ENCODE data around the gene TSNAX. TPM values are rescaled to one million over a fixed set of nuclear protein-coding genes. Genes with fewer than 3 reads are reported as not detected.

Gene TSNAX
- total RNA-seq, 1 experiment from 2014 or later, result 76.3 TPM

DNA sequence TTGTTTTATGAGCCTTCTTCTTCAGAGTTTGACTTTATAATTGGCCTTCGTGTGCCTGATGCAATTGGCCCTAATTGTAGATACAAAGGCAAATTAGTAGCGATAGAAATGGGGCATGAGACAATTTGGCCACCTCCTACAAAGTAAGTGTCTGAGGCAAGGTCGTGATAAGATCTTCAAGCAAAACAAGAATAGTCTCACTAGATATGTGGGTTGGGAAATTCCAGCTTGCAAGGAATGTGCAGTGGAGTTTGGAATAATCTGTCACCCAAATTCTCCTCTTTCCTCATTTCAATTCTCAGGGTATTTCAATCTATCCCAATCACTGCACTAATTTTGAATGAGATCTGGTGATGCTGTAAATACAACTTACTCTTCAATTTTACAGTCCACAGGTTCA, 11.4 kb upstream of the TSNAX start:
- DNase-seq (ENCODE audit: extremely low read depth, low read depth), result no peak

DNA sequence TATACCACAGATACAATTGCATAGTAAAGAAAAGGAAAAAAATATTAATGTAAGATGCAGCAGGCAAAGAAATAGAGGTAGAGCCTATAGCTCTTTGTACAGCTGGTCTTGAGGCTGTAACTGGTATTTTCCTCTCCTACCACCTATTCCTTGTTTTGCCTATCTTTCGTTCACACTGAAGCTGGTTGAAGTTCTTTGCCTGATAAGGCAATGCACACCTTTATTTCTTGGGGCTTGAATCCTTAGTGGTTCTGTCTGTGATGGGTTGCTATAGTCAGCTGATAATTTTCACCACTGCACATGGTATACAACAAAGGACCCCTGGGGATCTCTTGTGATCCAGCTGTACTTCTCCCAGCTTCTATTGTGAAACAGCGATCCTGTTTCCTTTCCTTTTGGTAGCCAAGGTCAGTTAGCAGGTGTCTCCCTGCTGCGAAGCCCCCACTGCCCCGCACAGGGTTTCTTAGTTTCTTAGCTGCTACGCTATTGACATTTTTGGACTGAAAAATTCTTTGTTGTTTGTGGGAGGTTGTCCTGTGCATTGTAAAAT, 9.9 kb upstream of the TSNAX start:
- DNase-seq (ENCODE audit: extremely low read depth, low read depth), result no peak

DNA sequence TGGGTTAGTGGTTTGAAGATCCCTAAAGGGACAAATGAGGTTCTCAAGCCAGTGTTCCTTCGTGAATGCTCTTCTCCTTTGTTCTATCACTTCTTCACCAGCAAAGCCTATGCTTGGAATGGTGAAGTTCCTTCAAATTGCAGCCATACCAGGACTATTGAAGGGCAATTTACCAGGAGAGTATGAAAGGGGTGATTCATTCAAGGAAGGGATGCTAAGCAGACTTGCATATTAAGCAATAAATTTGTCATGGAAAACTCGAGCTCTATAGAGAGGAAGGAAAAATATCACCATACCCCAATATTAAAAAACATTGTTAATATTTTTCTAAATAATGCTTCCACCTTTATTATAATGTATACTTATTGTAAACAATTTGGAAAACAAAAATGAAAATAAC, 9.3 kb upstream of the TSNAX start:
- no peak for DNase-seq (ENCODE audit: extremely low read depth, low read depth)

DNA sequence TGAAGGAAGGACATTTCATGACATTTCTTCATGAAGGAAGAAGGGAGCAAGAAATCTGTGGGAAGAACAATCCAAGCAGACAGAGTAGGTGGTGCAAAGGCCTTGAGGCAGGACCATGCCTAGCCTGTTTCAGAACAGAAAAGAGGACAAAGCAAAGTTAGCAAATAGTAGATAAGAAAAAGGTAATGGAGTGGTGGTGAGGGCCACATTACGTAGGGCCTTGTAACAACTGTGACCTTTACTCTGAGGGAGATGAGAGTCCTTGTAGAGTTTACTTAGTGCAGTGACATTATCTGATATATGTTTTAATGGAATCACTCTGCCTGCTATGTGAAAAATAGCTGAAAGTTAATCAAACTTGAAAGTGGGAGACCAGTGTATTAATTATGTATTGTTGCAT, 6.4 kb upstream of the TSNAX start:
- DNase-seq (ENCODE audit: extremely low read depth, low read depth), result no peak

DNA sequence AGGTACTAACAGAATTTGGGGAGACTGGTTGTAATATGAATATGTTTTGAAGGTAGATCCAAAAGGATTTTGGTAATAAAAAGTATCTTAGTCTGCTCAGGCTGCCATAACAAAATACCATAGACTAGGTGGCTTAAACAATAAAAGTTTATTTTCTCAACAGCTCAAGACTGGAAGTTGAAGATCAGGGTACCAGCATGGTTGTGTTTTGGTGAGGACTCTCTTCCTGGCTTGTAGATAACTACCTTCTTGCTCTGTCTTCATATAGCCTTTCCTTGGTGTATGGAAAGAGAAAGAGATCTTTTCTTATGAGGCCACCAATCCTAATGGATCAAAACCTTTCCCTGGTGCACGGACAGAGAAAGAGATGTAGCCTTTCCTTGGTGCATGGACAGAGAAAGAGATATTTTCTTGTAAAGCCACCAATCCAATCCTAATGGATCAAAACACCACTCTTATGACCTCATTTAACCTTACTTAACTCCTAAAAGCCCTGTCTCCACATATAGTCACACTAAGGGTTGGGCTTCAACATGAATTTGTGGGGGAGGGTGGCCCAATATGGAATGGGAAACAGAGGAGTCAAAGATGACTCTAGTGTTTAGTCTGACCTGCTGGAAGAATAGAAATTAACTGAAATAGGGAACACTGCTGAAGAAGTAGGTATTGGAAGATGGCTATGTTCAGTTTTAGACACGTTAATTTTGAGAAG, 5.4 kb upstream of the TSNAX start:
- no peak for DNase-seq (ENCODE audit: extremely low read depth, low read depth)

DNA sequence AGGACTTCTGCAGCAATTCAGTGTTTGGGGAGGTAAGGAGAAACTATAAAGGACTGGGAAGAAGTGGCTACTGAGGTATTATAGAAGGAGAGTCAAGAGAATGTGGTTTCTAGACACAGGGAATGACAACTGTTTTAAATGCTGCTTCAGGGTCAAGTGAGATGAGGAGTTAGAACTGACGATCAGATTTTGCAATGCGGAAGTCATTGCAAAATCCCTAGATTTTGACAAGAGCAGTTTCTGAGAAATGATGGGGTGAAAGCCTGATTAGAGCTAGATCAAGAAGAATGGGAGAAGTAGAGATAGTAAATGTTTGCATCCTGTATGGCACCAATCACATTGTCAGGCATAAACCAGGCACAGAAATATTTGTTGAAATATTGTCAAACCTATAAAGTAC, 4.7 kb upstream of the TSNAX start:
- no peak for DNase-seq (ENCODE audit: extremely low read depth, low read depth)

DNA sequence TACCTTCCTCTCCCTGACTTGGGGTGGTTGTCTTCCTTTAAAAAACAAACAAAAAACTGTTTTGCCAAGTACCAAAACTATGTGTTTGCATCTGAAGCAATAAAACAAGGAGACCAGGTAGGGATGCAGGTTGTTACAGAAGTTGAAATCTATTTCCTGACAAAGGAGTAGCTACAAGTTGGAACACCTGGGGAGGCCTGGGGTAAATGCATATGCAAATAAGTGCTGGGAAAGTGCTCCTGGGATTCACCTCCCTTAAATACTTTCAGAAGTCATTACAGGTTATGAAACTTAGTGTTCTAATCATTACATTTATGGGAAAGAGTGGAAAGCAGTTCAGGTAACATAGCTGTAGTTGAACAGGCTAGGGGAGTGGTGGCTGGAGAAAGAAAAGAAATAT, 1.9 kb upstream of the TSNAX start:
- no peak for DNase-seq (ENCODE audit: extremely low read depth, low read depth)

DNA sequence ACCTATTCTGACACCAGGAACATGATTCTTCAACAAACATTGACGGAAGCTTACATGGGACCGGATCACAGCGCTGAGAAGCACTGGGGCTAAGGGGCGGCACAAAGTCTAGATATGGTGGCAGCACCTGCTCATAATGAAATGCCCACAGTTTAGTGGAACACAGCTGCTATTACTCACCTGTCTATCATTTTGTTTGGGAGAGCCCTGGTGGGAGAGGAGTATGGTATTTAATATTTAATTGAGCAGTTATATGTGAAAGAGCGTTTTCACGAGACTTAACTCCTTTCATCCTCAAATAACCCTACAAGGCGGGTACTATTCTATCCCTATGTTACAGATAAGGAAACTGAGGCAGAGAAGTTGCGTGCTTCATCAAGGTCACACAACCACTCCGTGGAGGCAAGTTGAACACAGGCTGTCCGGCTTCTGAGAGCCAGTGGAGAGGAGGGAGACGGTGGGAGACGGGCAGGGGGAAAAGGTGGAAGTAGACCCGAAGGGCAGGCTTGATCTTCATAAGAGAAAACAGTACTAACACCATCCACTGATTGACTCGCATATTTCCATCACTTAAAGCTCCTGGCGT, 790 bp upstream of the TSNAX start:
- DNase-seq (ENCODE audit: extremely low read depth, low read depth), result no peak

DNA sequence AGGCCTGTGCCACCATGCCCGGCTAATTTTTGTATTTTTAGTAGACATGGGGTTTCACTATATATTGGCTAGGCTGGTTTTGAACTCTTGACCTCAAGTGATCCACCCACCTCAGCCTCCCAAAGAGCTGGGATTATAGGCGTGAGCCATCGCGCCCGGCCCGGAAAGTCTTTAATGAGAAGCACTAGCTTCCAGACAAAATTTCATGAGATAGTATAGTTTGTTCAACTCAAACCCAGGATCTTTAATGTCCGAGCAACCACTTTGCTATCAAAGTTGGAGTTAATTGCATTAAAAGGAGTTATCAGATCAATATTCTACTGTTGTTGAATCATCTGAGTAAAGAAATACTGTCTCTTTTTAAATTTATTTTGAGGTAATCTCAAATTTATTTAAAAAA, 4.8 kb downstream of the TSNAX start:
- DNase-seq (ENCODE audit: extremely low read depth, low read depth), result no peak

DNA sequence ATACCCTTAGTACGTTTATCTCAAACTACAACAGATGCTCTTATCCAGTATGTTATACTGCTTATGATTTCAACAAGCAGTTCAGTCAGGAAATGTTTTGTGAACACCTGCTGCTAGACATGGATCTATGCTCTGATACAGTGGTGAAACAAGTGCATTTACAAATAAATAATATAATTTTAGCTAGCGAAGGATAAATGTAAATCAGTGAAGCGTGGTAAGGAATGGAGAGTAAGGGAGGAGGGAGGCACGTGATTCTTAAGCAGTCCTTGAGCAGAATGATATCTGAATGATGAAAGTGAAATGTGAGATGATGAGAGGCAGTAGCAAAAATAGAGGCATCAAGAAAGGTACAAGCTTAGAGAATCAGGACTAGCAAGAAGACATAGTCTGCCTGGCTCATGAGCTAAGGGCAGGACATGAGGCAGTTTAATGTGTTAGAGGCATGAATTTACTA, 6.3 kb downstream of the TSNAX start:
- DNase-seq (ENCODE audit: extremely low read depth, low read depth), result no peak

DNA sequence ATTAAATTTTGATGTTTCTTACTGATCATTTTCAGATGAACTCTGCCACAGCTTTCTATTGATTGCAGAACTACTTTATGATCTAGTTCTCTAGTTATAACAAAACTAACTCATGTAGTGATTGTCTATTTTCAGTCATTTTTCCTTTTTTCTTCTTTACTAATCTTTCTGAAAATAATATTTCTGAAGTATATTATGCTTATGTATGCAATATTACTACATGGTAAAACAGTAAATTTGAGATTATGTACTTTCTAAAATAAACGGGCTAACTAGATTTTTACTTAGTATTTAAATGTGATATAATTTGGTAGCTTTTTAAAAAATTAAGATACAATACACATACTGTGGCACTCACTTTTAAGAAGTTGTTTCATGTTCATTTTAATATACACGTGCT, 7.6 kb downstream of the TSNAX start:
- DNase-seq (ENCODE audit: extremely low read depth, low read depth), result no peak

DNA sequence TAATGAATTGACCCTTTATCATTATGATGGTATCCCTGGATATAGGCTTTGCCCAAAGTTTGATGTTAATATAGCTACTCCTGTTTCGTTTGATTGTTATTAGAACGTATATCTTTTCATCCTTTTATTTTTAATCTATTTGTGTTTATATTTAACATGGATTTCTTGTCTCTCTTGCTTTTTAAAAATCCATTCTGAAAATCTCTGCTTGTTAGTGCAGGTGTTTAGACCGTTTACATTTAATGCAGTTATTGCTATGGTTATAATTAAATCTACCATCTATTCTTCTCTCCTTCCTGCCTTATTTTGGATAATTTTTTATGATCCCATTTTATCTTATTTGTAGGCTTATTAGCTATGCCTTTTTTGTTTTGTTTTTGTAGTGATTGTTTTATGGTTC, 12.4 kb downstream of the TSNAX start:
- no peak for DNase-seq (ENCODE audit: extremely low read depth, low read depth)

DNA sequence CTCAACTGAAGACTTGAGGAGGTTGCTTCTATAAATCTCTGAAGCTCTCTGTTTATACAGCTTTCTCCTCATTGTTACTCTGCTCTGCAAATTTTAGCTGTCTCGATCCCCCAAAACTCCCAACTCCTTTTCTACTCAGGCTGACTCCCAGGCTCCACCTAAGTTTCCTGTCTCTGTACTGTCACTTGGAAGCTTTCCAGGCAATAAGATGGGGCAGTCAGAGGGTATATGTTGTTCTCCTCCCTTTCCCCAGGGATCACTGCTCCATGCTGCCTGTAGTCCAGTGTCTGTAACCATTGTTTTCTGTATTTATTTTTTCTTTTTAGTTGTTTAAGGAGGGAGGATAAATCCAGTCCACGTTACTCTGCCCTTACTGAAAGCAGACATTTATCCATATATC, 13.4 kb downstream of the TSNAX start:
- DNase-seq (ENCODE audit: extremely low read depth, low read depth), result no peak

DNA sequence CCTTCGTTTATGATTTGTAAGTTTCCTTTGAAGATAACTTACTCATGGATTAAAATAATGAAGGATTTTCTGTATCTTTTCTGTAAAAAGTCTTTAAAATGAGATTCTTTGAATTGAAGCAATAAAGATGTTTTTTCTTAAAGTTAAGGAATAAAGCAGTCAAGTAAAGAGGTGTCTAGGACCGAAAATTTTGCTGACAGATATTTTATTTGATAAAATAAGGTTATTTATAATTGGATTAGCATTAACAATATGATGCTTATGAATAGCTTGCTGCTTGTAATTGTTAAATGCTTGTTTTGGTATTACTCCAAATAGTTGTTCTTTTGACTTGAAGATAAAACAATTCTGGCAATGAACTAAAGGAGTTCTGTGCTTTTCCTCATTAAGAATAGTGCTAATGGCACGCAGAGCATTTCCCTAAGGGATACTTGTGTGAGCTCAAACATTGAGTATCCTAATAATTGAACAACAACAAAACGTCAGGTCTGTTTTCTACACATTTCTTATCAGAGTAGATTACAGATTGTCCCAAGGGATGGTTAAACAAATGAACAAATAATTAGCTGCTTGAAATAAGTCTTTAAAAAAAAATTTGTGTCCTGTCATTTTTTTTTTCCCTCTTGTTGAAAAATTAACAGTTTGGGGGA, 16.6 kb downstream of the TSNAX start:
- no peak for DNase-seq (ENCODE audit: extremely low read depth, low read depth)

DNA sequence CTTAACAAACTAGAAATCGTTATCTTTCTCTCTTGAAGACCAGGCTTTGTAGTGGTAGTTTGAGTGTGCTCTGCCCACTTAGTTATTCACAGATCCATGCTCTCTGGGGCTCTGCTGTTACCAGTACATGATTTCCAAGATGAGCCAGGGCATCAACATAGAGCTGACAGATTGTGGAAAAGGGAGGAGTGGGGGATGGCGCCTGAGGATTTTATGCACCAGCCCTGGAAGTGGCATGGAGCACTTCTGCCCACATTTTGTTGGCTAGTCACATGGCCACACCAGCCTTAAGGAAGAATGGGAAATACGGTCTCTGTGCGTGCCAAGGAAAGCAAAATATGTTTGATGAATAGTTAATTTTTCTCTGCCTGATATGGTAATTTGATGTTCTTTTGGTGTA, 18.2 kb downstream of the TSNAX start:
- no peak for DNase-seq (ENCODE audit: extremely low read depth, low read depth)

DNA sequence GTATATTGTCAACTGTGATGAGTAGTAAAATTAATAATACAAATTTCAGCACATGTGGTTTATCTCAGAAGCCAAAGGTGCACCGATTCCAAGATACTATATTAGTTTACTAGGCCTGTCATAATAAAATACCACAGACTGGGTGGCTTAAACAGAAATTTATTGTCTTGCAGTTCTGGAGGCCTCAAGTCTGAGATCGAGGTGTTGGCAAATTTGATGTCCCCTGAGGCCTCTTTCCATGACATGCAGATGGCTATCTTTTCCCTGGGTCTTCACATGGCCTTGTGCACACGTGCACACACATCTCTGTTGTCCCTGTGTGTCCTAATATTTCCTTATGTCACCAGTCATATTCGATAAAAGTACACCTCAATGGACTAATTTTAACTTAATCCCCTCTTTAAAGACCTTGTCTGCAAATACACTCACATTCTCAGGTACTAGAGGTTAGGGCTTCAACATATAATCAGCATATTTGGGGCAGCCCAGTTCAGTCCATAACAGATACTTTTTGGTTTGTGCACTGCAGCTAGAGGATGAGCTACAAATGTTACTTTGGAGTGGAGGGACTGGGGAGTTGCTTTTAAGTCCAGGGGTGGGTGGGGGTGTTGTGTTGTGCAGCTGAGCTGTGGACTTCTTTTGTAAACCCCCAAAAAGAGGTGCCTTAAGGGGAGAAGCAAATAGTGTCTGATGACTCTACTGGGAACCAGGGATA, 21.4 kb downstream of the TSNAX start:
- no peak for DNase-seq (ENCODE audit: extremely low read depth, low read depth)

DNA sequence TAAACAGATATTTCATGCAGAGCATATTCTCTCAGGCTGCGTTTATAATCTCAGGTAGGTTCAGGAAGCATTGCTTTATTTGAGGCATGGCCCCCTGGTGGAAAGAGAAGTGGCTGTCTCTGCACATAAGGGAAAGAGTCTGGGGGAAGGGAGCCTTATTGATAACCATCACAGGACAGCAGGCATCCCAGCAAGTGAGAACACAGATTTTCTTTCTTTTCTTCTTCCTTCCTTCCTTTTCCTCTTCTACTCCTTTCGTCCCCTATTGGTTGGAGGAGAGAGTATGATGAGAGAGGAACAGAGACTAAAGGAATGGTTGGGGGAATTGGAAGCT, 21.9 kb downstream of the TSNAX start:
- DNase-seq (ENCODE audit: extremely low read depth, low read depth), result peak; percentile 7

DNA sequence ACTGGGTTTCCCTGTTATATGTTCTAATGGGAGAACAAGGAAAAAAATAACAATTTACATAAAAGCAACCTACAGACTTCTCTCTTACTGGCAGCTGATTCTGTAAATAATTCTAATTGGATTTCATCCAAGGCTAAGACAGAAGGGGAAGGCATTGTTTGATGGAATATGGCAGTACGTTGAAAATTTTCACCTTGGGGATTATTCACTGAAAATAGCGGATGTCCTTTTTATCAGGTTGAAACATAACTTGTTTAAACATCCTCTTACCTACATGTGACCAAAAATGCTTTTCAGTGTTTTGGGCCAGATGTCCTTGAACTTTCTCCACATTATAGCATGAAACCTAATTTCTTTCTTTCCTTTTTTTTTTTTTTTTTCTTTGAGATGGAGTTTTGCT, 24.9 kb downstream of the TSNAX start:
- no peak for DNase-seq (ENCODE audit: extremely low read depth, low read depth)

DNA sequence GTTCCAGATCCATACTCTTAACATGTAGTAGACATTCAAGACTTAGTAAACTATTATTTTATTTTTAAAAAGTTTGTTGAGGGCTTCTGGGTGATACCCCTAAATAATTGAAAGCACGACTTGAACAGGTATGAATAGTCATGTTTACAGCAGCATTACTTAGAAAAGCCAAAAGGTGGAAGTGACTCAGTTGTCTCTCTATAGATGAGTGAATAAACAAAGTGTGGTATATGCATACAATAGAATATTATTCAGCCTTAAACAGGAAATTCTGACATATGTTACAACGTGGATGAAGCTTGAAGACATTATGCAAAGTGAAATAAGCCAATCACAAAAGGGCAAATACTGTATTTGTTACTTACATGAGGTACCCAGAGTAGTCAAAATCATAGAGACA, 26.5 kb downstream of the TSNAX start:
- DNase-seq (ENCODE audit: extremely low read depth, low read depth), result no peak

DNA sequence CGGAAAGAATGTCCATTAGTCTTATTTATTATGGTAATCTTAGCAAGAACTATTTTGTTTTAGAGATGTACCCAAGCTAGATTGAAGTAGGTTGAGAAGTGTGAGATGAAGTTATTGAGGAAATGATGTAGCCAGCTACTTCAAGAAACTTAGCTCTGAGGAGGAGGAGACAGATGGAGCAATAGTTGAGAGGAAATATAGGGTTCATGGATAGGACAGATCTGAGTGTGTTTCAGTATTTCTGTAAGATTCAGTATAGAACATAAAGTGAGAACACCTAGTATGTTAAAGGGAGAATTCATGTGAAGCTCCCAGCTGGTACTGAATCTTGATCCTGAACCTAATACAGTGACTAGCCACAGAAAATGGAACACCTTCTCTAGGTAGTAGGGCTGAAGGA, 28.9 kb downstream of the TSNAX start:
- DNase-seq (ENCODE audit: extremely low read depth, low read depth), result no peak

DNA sequence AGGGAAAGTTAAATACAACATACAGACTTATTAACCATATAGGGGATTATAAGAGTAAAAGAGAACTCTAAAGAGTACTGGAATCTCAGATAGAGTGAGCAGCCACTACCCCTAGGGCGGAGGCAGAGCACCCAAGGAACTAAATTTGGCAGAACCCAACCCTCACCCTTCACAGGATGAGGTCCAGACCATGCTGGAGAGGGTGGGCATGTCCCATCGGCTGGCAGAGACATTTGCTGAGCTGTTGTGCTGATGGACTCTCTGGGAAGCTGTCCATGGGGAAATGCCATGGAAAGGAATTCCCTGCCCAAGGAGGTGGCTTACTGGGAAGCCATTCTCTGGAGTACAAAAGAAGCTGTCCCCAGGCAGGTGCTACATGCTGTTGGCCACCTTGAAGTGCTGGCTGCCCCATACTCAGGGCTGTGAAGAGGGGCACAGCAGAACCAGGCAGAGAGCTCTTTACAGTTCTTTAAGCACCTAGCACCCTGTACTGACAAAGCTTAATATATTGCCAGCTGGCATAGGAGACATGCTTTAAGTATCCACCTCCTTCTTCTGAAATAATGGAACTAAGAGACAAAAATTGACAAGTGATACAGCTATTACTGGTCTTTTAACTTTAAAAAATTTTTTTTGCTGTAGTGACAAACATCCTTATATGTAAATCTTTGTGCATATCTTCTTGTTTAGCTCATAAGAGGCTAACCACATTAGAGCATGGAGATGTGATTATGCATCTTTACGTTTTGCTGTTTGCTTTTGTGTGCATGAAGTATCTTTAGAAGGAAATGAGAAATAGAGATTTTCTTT, 29.6 kb downstream of the TSNAX start:
- no peak for DNase-seq (ENCODE audit: extremely low read depth, low read depth)
